ENCODE data around the gene MAP1LC3B2.

- TF ChIP-seq HDGF (IDR thresholded peaks at IDR 0.05; ENCODE audit: borderline replicate concordance) (no peak), FOXM1 (IDR thresholded peaks at IDR 0.05; ENCODE audit: borderline replicate concordance) (no peak), BHLHE40 (IDR thresholded peaks at IDR 0.05; ENCODE audit: borderline replicate concordance) (no peak)
Measured at GRCh38 chr12:116551151-116551550, 8.0 kb upstream of the MAP1LC3B2 start.
